Nephron progenitor cell (in vitro differentiated cells): ENCODE measurements around the gene CACNA1D.

Experiments used
- DNase-seq: peaks from one replicate; pipeline ENCODE4 v3.0.0; 2021
- H3K27ac Mint-ChIP-seq: 2 replicates; pipeline ENCODE4 v1.8.0; 2021; ENCODE audit warnings: mild to moderate bottlenecking, moderate library complexity, mixed read lengths
- H3K27me3 Mint-ChIP-seq: 2 replicates; pipeline ENCODE4 v1.8.0; 2021; ENCODE audit warnings: mild to moderate bottlenecking, low read depth, mixed read lengths; ENCODE audit not compliant: poor library complexity
- H3K36me3 Mint-ChIP-seq: 2 replicates; pipeline ENCODE4 v1.8.0; 2021; ENCODE audit warnings: low read depth, mixed read lengths
- H3K4me1 Mint-ChIP-seq: 2 replicates; pipeline ENCODE4 v1.8.0; 2021; ENCODE audit warnings: mixed read lengths
- H3K4me3 Mint-ChIP-seq: 2 replicates; pipeline ENCODE4 v1.8.0; 2021; ENCODE audit warnings: mild to moderate bottlenecking, moderate library complexity, mixed read lengths
- H3K9me3 Mint-ChIP-seq: 2 replicates; pipeline ENCODE4 v1.8.0; 2021; ENCODE audit warnings: mild to moderate bottlenecking, moderate library complexity, mixed read lengths
- TF ChIP-seq, protein P1 (sequence below): fragments of 200-600 bp; sonication (generic); IDR thresholded peaks from 2 replicates; pipeline ENCODE4 v1.5.0; 2021; ENCODE audit warnings: antibody characterized with exemption

CACNA1D gene

DNA sequence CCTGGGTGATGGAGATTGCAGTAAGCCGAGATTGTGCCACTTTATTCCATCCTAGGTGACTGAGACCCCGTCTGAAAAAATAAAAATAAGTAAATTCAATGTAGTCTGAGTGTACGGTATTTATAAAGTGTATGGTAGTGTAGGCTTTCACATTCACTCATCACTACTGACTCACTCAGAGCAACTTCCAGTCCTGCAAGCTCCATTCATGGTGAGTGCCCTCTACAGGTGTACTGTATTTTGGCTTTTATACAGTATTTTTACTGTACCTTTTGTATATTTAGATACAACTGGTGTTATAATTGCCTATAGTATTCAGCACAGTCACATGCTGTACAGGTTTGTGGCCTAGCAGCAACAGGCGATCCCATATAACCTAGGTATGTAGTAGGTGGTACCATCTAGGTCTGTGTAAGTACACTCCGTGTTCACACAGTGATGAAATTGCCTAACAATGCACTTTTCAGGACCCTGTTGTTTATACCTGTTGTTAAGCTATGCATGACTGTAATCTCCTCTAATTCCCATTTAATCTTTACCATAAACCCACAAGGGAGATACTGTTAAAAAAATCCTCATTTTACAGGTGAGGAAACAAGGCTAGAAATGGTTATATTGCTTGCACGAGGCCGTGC is 19.3 kb downstream of the CACNA1D start:
- no peak overlapping the region for H3K27ac Mint-ChIP-seq
- no peaks in the 10 kb centered on the region for H3K9me3 Mint-ChIP-seq
- H3K36me3 Mint-ChIP-seq, result no peaks in the 10 kb centered on the region
- H3K4me1 Mint-ChIP-seq, result peaks cover 31% of the 10 kb centered on the region
- TF ChIP-seq, protein P1, sequence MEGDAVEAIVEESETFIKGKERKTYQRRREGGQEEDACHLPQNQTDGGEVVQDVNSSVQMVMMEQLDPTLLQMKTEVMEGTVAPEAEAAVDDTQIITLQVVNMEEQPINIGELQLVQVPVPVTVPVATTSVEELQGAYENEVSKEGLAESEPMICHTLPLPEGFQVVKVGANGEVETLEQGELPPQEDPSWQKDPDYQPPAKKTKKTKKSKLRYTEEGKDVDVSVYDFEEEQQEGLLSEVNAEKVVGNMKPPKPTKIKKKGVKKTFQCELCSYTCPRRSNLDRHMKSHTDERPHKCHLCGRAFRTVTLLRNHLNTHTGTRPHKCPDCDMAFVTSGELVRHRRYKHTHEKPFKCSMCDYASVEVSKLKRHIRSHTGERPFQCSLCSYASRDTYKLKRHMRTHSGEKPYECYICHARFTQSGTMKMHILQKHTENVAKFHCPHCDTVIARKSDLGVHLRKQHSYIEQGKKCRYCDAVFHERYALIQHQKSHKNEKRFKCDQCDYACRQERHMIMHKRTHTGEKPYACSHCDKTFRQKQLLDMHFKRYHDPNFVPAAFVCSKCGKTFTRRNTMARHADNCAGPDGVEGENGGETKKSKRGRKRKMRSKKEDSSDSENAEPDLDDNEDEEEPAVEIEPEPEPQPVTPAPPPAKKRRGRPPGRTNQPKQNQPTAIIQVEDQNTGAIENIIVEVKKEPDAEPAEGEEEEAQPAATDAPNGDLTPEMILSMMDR, result no peak
- H3K4me3 Mint-ChIP-seq, result no peak overlapping the region
- DNase-seq, result no peak
- H3K27me3 Mint-ChIP-seq, result peaks cover 16% of the 10 kb centered on the region

DNA sequence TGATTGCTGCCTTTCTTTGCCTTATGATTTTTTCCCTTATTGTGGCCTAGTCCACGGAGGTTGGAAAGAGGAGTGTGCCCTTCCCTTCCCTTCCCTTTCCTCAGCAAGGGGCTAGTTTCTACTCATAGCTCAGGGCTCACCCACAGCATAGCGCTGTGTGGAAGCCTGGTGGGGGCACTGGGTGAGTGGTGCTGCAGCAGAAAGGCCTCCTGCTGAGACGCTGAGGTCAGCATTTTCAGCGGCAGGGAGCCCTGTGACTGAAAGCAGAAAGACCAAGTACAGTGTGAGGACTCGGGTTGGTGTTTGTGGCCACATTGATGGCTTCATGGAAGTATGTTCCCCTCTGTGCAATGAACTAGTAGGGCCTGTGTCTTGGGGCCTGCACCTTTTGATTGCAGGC is 21.9 kb downstream of the CACNA1D start:
- peaks cover 20% of the 10 kb centered on the region for H3K4me1 Mint-ChIP-seq
- peaks cover 11% of the 10 kb centered on the region for H3K27me3 Mint-ChIP-seq
- no peaks in the 10 kb centered on the region for H3K9me3 Mint-ChIP-seq
- TF ChIP-seq, protein P1, result no peak
- H3K36me3 Mint-ChIP-seq, result no peaks in the 10 kb centered on the region
- no peak overlapping the region for H3K4me3 Mint-ChIP-seq
- no peak overlapping the region for H3K27ac Mint-ChIP-seq
- DNase-seq, result no peak

DNA sequence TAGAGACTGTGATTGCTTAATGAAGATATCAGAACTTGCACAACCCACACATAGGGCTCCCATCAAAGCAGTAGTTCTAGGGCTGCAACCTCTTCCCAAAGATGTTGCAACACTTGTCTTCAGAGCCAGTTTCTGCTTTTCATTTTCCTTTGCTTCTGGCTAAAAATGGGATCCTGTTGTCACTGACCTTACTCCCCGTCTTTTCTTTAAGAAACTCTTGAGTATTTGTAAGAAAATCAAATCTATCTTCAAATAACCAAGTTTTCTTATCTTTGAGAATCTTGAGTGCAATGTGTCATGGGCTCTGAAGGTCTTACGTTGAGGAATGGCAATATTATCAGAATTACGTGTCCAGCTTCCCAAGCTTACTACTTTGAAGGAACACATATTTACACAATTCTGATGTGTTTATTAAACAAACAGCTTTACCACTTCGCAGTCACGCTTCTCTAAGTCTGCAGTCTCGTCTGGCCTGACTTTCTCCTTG is 24.1 kb downstream of the CACNA1D start:
- peaks cover 20% of the 10 kb centered on the region for H3K4me1 Mint-ChIP-seq
- H3K9me3 Mint-ChIP-seq, result no peaks in the 10 kb centered on the region
- H3K36me3 Mint-ChIP-seq, result no peaks in the 10 kb centered on the region
- no peak overlapping the region for H3K4me3 Mint-ChIP-seq
- TF ChIP-seq, protein P1, result no peak
- DNase-seq, result no peak
- no peak overlapping the region for H3K27ac Mint-ChIP-seq
- H3K27me3 Mint-ChIP-seq, result peaks cover 11% of the 10 kb centered on the region

DNA sequence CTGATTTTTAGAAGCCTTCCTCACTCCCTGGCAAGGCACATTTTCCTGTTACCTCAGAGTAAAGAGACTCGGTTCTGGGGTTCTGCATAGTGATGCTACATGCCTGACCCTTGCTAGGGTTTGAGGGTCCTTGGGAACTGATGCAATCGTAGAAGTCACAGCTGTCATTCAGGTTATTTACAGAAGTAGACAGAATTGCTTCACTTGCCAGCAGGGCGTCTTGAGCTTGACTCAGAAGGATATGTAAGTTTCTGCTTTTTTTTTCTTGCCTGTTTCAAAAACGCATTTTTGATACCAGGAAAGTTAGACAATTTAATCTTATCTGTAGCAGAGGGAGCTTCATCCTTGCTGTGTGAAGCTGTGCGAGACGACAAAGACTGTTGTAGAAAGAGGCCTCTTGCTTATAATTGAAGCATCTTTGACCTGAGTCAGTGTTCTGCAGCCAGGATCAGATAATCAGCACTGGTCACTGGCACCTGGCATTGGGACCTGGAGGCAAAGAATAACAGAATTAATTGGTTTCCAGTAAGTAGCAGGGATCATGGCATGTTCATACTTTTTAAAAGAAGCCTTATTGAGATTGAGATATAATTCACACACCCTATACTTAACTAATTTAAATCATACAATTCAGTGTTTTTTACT is 24.8 kb downstream of the CACNA1D start:
- Mint-ChIP-seq H3K4me1 (peaks cover 20% of the 10 kb centered on the region), H3K36me3 (no peaks in the 10 kb centered on the region), H3K9me3 (no peaks in the 10 kb centered on the region), H3K27me3 (peaks cover 11% of the 10 kb centered on the region), H3K27ac (no peak overlapping the region), H3K4me3 (no peak overlapping the region)
- TF ChIP-seq, protein P1, result no peak
- no peak for DNase-seq

DNA sequence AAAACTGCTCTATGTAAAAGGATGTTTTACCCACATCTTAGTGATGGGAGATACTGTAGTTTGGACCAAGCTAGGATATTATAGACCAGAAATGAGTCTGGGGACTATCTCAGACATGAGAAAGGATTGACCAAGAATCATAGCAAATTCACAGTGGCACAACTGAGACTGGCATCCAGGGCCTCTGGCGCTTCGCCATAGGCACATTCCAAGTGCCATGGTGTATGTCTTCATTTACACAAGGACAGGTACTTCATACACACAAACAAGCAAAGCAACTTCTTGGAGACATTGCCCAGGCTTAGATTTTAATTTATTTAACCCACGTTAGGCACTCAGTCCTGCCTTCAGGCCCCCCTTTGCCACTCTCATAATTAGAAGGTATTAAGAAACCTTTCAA is 28.9 kb downstream of the CACNA1D start:
- Mint-ChIP-seq H3K4me3 (no peak overlapping the region), H3K9me3 (no peaks in the 10 kb centered on the region), H3K4me1 (peaks cover 23% of the 10 kb centered on the region), H3K36me3 (no peaks in the 10 kb centered on the region), H3K27ac (no peak overlapping the region), H3K27me3 (peaks cover 5% of the 10 kb centered on the region)
- DNase-seq, result no peak
- TF ChIP-seq, protein P1, result no peak

DNA sequence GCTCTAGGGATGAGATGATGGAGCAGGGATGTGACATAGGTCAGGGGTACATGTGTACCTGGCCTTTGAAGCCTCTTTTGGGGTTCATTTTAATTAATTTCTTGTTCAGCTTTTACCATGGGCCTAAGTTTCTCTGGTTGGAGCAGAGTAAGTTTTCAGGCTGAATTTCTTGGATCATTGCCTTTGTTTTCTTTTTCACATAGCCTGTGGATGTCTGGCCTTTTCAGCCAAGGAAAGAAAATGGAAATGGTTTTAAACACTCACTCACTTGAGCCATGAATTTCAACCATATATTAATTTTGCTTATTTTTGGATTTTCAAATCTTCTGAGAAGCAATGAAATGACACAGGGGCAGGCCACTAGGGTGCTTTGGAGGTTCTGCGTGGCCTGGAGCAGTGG is 30.2 kb downstream of the CACNA1D start:
- Mint-ChIP-seq H3K4me1 (peaks cover 10% of the 10 kb centered on the region), H3K27ac (no peak overlapping the region), H3K27me3 (peaks cover 8% of the 10 kb centered on the region), H3K36me3 (no peaks in the 10 kb centered on the region), H3K4me3 (no peak overlapping the region), H3K9me3 (no peaks in the 10 kb centered on the region)
- TF ChIP-seq, protein P1, result no peak
- no peak for DNase-seq
